Germinal center (tissue), 1 donor: Measurements from ENCODE around the gene AP1M2.

Experiments used
- DNase-seq: peaks from one replicate; pipeline ENCODE4 v3.0.0; 2012; ENCODE audit warnings: mixed read lengths, low spot score

AP1M2 gene

DNA sequence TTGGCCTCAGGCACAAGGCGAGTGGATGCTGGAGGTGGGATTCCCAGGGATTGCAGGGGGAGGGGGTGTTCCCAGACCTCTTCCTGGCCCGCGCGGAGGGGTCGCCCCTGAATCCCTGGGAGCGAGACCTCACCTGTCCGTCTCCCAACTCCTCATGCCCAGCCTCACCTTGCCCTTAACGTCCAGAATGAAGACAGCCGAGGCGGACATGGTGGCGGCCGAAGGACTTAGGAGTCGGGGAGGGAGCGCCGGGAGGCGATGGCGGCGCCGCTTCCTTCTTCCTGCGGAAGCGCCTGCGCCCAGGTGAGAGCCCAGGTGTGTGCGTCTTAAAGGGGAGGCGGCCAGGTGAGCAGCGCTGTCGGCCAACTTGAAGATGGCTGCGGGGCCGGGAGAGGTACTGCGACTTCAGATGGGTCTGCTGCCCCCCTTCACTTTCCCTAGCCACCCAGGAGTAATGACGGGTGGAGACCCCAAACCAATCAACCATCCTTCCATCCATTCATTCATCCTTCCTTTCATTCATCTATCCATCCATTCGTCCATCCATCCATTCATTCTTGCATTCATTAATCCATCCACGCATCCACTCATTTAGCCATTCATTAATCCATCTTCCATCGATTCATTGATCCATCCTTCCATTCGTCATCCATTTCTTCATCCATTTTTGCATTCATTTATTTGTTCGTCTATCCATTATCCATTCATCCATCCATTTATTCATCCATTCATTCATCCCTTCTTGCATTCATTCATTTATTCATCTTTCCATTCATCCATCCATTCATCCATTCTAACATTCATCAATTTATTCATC lies at the start of gene AP1M2:
Gene AP1M2 (minus strand): TSS at position 291 of the 817 bp plus-strand sequence. CDS start 81 bp downstream, at position 210.
- DNase-seq = no peak

DNA sequence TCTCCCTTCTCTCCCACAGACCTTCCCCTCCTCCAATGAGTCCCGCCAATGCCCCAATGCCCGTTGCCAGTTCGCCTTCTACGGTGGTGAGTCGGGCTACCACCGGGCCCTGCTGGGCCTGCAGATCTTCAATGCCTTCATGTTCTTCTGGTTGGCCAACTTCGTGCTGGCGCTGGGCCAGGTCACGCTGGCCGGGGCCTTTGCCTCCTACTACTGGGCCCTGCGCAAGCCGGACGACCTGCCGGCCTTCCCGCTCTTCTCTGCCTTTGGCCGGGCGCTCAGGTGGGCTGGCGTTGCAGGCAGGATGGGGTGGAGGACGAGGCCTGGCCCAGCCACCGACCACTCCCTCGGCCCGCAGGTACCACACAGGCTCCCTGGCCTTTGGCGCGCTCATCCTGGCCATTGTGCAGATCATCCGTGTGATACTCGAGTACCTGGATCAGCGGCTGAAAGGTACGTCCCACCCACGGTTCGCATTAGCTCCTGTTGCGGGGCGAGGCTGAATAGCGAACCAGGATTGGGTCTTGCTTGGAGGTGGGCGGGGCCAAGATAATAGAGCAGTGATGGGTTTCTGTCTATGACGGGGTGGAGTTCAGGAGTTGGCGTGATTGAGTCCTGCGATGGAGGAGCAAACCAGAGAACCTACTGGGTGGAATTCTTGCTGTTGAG lies 49.3 kb upstream of the AP1M2 start:
- no peak for DNase-seq

DNA sequence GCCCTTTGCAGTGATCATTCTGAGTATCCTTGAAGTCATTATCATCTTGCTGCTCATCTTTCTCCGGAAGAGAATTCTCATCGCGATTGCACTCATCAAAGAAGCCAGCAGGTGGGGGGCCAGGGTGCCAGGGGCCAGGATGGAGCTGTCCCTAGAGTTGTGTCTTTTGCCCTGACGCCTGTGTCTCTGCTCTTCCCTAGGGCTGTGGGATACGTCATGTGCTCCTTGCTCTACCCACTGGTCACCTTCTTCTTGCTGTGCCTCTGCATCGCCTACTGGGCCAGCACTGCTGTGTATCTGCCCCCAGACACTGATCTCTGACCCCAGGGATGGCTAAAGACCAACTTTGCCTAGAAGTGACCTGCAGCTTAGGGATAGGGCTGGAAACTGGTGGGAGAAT lies 47.9 kb upstream of the AP1M2 start:
- DNase-seq = no peak

DNA sequence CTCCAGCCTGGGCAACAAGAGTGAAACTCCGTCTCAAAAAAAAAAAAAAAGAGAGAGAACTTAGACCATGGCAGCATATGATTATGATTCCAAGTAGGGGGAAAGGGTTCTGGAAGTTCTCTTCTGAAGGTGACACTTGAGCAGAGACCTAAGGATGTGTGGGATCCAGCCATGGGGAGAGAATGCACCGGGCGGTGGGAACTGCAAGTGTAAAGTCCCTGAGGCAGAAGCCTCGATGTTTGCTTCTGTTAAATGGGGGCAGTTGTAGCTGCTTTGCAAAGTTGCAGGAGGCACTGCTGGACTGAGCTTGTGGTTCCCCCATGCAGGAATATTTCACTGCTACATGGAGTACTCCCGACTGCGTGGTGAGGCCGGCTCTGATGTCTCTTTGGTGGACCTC lies 47.3 kb upstream of the AP1M2 start:
- no peak for DNase-seq

DNA sequence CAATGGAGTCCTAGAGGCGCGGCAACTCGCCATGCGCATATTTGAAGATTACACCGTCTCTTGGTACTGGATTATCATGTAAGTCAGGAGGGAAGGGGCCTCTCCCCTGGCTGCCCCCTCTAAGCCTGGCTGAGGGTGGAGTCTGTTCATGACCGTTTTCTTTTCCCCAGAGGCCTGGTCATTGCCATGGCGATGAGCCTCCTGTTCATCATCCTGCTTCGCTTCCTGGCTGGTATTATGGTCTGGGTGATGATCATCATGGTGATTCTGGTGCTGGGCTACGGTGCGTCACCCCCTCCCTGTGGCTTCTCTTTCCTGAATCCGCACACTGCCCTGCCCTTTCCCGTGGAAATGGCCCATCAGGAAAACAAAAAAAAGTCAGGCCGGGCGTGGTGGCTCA lies 44.8 kb upstream of the AP1M2 start:
- no peak for DNase-seq

DNA sequence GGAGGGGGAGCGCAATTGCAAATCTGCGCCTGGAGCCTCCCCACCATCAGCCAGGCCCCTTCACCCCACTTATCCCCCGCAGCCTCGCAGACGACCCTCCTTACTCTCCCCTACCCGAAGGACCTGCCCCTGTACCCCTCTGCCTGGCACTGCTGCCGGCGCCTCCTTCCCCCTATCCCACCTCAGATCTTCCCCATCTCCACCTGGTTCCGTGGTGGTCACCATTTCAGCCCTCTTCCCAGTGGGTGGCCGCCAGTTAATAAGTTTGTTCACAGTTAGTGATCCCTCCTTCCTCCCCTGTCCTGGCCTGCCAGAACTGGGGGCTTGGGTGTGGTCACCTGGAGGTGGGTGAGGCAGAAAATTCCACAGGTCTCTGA lies 38.6 kb upstream of the AP1M2 start:
- no peak for DNase-seq

DNA sequence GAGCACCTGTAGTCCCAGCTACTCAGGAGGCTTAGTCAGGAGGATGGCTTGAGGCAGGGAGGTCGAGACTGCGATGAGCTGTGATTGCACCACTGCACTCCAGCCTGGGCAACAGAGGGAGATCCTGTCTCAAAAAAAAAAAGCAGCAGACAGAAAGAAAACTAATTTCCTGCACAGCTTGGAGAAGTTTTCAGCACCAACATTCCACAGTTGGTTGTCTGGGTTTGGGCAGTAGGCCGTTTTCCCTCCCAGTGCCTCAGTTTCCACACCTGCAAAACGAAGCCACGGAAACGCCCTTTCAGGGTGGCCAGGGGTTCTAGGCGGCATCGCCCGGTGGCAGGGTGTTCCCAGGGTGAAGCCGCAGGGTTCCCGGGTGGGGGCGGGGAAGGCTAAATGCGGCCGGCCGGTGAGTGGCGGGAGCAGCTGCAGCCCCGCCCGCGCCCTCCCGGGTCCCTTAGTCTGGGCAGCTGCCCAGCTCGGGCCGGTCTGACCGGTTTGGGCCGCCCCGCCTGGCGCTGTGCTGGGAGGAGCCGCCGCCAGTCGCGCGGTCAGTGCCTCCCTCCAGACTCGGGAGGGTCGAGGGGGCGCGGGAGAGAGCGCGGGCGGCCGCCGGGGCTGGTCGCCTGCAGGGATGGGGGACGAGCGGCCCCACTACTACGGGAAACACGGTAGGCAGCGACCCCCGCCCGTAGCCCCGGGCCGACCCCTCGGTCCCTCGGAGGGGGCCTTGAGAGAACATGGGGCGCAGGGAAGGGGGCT lies 38.1 kb upstream of the AP1M2 start, which contains the start of gene SLC44A2:
Gene SLC44A2 (plus strand): TSS at position 551 of the 759 bp plus-strand sequence. CDS start 81 bp downstream, at position 632.
- no peak for DNase-seq

- no peak for DNase-seq
These were observed 37.5 kb upstream of the AP1M2 start for GRCh38 chr19:10624585-10624984.

DNA sequence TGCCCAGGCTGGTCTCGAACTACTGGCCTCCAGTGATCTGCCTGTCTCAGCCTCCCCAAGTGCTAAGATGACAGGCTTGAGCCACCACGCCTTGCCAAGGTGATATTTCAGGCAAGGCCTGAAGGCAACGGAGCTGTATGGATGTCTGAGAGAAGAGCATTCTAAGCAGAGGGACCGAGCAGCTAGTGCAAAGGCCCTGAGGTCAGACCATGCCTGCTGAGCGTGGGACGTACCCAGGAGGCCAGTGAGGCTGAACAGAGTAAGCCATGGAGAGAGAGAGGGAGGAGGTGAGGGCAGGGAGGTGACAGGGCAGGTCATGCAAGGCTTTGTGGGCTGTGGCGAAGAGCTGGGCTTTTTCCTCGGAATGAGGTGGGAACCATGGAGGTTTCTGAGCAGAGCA lies 34.9 kb upstream of the AP1M2 start:
- DNase-seq = no peak

GRCh38 chr19:10620786-10621185 lies 33.7 kb upstream of the AP1M2 start:
- no peak for DNase-seq

DNA sequence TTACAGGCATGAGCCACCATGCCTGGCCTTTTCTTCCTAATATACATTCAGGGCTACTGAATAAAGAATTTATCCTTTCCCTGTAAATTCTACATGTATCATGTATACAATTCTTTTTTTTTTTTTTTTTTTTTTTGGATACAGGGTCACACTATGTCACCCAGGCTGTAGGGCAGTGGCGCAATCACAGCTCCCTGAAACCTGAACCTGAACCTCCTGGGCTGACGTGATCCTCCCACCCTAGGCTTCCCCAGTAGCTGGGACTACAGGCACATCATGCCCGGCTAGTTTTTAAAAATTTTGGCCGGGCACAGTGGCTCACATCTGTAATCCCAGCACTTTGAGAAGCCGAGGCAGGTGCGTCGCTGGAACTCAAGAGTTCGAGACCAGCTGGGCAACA lies 31.7 kb upstream of the AP1M2 start:
- DNase-seq = no peak

- DNase-seq = no peak
These were observed 30.5 kb upstream of the AP1M2 start for GRCh38 chr19:10617409-10618121.

GRCh38 chr19:10615429-10616023 lies 28.4 kb upstream of the AP1M2 start:
- no peak for DNase-seq

GRCh38 chr19:10612499-10613119 lies 25.5 kb upstream of the AP1M2 start:
- no peak for DNase-seq

DNA sequence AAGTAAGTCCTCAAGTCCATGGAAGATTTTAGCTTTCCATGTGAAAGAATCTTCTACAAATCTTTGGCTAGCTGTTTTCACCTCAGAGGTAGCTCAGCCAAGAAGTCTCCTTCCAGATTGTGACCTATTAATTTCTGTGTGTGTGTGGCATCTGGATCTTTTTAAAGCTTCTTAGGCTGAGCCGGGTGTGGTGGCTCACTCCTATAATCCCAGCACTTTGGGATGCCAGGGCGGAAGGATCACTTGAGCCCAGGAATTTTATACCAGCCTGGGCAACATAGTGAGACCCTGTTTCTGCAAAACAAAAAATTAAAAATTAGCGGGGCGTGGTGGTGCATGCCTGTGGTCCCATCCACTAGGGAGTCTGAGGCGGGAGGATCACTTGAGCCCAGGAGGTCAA lies 24.8 kb upstream of the AP1M2 start:
- no peak for DNase-seq

- DNase-seq = peak; percentile 79
These were observed 17.4 kb upstream of the AP1M2 start for GRCh38 chr19:10604460-10604980.

DNA sequence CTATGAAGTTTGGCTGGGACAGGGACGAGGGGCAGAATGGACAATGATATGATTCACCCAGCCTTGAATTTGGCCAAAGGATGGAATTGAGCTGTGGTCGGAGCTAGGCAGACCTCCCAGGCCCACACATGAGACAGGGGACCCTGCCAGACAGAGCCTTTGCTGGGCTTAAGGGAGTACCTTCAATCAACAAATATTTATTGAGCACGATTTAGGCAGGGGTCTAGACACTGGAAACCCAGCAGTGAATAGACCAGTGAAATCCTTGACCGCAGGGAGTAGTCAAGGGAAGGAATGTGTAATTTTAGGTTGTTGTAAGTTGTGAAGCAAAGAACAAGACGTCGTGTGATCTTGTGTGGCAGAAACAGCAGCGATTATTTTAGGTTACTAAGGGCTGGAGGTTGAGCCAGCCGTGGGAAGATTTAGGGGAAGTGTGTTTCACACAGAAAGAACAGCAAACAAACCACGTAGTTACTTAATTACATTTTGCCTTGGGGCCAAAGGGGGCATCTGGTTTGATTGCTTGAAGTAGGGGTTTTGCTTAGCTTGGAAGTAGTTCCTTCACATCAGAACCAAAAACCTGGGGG lies 16.9 kb upstream of the AP1M2 start:
- peak; percentile 75 for DNase-seq

- peak; percentile 90 for DNase-seq
These were observed 16.2 kb upstream of the AP1M2 start for GRCh38 chr19:10603084-10603872.

- peak; percentile 97 for DNase-seq
These were observed 15.4 kb upstream of the AP1M2 start for GRCh38 chr19:10602330-10603083.
